ENCODE data around the gene BCAS3.
"Not testable (repeated sequence)": the region's sequence is repeated elsewhere in the genome, so short reads cannot be mapped to it uniquely, and the experiment has no call there.

Gene BCAS3

GRCh38 chr17:60891149-60891548, 213.5 kb downstream of the BCAS3 start:
- DNase-seq: no peak

GRCh38 chr17:60893475-60893874, 215.8 kb downstream of the BCAS3 start:
- DNase-seq: no peak

- DNase-seq: no peak
These were observed 219.3 kb downstream of the BCAS3 start for GRCh38 chr17:60896996-60897395.

GRCh38 chr17:60899115-60899514, 221.5 kb downstream of the BCAS3 start:
- no peak for DNase-seq

- no peak for DNase-seq
These were observed 223.0 kb downstream of the BCAS3 start for GRCh38 chr17:60900688-60901087.

GRCh38 chr17:60901242-60901641, 223.6 kb downstream of the BCAS3 start:
- DNase-seq: no peak

GRCh38 chr17:60901806-60902205, 224.2 kb downstream of the BCAS3 start:
- no peak for DNase-seq

GRCh38 chr17:60902399-60902798, 224.7 kb downstream of the BCAS3 start:
- DNase-seq: no peak

- DNase-seq: no peak
These were observed 226.9 kb downstream of the BCAS3 start for GRCh38 chr17:60904582-60904981.

- no peak for DNase-seq
These were observed 228.1 kb downstream of the BCAS3 start for GRCh38 chr17:60905709-60906108.

- DNase-seq: no peak
These were observed 230.7 kb downstream of the BCAS3 start for GRCh38 chr17:60908324-60908723.

- no peak for DNase-seq
These were observed 231.8 kb downstream of the BCAS3 start for GRCh38 chr17:60909405-60909804.

- no peak for DNase-seq
These were observed 232.8 kb downstream of the BCAS3 start for GRCh38 chr17:60910415-60910814.

- no peak for DNase-seq
These were observed 236.4 kb downstream of the BCAS3 start for GRCh38 chr17:60914078-60914477.

GRCh38 chr17:60916043-60916442, 238.4 kb downstream of the BCAS3 start:
- DNase-seq: no peak

- no peak for DNase-seq
These were observed 242.5 kb downstream of the BCAS3 start for GRCh38 chr17:60920107-60920506.

GRCh38 chr17:60923000-60923399, 245.3 kb downstream of the BCAS3 start:
- DNase-seq: no peak

GRCh38 chr17:60926466-60927183, 249.0 kb downstream of the BCAS3 start:
- DNase-seq: no peak

- DNase-seq: no peak
These were observed 256.1 kb downstream of the BCAS3 start for GRCh38 chr17:60933739-60934138.

GRCh38 chr17:60934723-60935122, 257.1 kb downstream of the BCAS3 start:
- DNase-seq: no peak

GRCh38 chr17:60935991-60936390, 258.3 kb downstream of the BCAS3 start:
- not testable (repeated sequence) for DNase-seq

- DNase-seq: no peak
These were observed 261.7 kb downstream of the BCAS3 start for GRCh38 chr17:60939318-60939717.

GRCh38 chr17:60941028-60941427, 263.4 kb downstream of the BCAS3 start:
- no peak for DNase-seq

- DNase-seq: no peak
These were observed 263.9 kb downstream of the BCAS3 start for GRCh38 chr17:60941571-60941970.

- DNase-seq: no peak
These were observed 267.1 kb downstream of the BCAS3 start for GRCh38 chr17:60944751-60945150.
